Measurements from ENCODE around the gene ISCA1.

Gene ISCA1

DNA sequence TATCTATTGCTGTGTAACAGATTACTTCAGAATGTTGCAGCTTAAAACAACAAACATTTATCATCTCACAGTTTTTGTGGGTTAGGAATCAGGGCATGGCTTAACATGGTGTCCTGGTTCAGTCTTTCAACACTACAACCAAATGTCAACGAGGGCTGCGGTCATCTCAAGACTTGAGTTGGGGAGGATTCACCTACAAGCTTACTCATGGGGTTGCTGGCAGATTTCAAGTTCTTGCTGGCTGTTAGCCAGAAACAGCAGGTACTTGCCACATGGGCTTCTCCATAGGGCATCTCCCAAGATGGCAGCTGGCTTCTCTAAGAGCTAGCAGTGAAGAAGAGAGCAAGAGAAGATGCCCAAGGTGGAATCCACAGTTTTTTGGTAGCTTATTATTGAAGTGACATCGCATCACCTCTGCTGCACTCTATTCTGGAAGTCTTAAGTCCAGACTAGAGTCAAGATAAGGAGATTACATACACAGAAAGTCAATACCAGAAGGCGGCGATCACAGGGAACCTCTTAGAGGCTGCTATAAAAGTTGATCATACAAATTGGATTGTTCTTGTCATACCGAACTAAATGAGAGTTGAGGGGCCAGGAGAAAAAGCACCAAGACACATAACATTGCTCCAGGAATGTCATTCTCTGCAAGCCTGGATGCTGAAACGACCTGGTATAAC lies 65.1 kb downstream of the ISCA1 start:
- no peak for DNase-seq

Data from stimulated activated CD4-positive, alpha-beta T cell treated with anti-CD3 and anti-CD28 coated beads, Interleukin-2, amount 100 ng/mL, for 48 hours (primary cell).